GM23338 (cell line): ENCODE measurements around the gene IFT52. TPM values are rescaled to one million over a fixed set of nuclear protein-coding genes. Genes with fewer than 3 reads are reported as not detected.

ENCODE experiments used
- ATAC-seq: fragments of 200-7000 bp; cut with Tn5 transposase; 3 replicates; pipeline ENCODE4 v1.9.1; 2020
- DNase-seq: peaks from one replicate; pipeline ENCODE4 v3.0.0-alpha.2; 2015; ENCODE audit warnings: low spot score
- H2AFZ ChIP-seq: fragments of 200-600 bp; sonication (generic); 2 replicates; pipeline ENCODE4 v1.8.0; 2016; ENCODE audit warnings: antibody characterized with exemption, mild to moderate bottlenecking, moderate library complexity
- H3F3A ChIP-seq: fragments of 200-600 bp; sonication (generic); replicated peaks from 2 replicates; pipeline ENCODE4 v1.8.0; 2017; ENCODE audit warnings: antibody characterized with exemption, mixed run types, low read depth
- H3K27ac ChIP-seq: fragments of 200-600 bp; sonication (generic); 2 replicates; pipeline ENCODE4 v1.6.1; 2016; ENCODE audit warnings: low read depth
- H3K27me3 ChIP-seq: fragments of 200-600 bp; sonication (generic); 2 replicates; pipeline ENCODE4 v1.8.0; 2016; ENCODE audit warnings: mild to moderate bottlenecking, mixed run types, moderate library complexity; ENCODE audit not compliant: insufficient read depth
- H3K36me3 ChIP-seq: fragments of 200-600 bp; sonication (generic); 2 replicates; pipeline ENCODE4 v1.8.0; 2016; ENCODE audit warnings: mild to moderate bottlenecking; ENCODE audit not compliant: insufficient read depth
- H3K4me1 ChIP-seq: fragments of 200-600 bp; sonication (generic); 2 replicates; pipeline ENCODE4 v1.8.0; 2016; ENCODE audit warnings: mild to moderate bottlenecking, moderate library complexity; ENCODE audit not compliant: insufficient read depth
- H3K4me2 ChIP-seq: fragments of 200-600 bp; sonication (generic); 2 replicates; pipeline ENCODE4 v1.7.1; 2017; ENCODE audit warnings: mixed run types
- H3K4me3 ChIP-seq: fragments of 200-600 bp; sonication (generic); 2 replicates; pipeline ENCODE4 v1.6.1; 2016; ENCODE audit warnings: mixed run types
- H3K79me2 ChIP-seq: fragments of 200-600 bp; sonication (generic); replicated peaks from 2 replicates; pipeline ENCODE4 v1.8.0; 2017; ENCODE audit warnings: mild to moderate bottlenecking; ENCODE audit not compliant: insufficient read depth
- H3K9me2 ChIP-seq: fragments of 200-600 bp; sonication (generic); 2 replicates; pipeline ENCODE4 v1.8.0; 2017; ENCODE audit not compliant: insufficient read depth
- H4K20me1 ChIP-seq: fragments of 200-600 bp; sonication (generic); replicated peaks from 2 replicates; pipeline ENCODE4 v1.8.0; 2017; ENCODE audit warnings: mild to moderate bottlenecking; ENCODE audit not compliant: insufficient read depth
- H3K27ac Mint-ChIP-seq: 2 replicates; pipeline ENCODE4 v1.8.0; 2020; ENCODE audit warnings: inconsistent platforms, mild to moderate bottlenecking, moderate library complexity, mixed read lengths
- H3K27me3 Mint-ChIP-seq: 3 replicates; pipeline ENCODE4 v1.8.0; 2022; ENCODE audit warnings: low read depth, mild to moderate bottlenecking, moderate library complexity, mixed read lengths, inconsistent platforms; ENCODE audit not compliant: insufficient read depth, poor library complexity
- H3K36me3 Mint-ChIP-seq: 3 replicates; pipeline ENCODE4 v1.8.0; 2021; ENCODE audit warnings: low read depth, mild to moderate bottlenecking, inconsistent platforms, moderate library complexity, mixed read lengths
- H3K4me1 Mint-ChIP-seq: 3 replicates; pipeline ENCODE4 v1.8.0; 2020; ENCODE audit warnings: mild to moderate bottlenecking, inconsistent platforms, mixed read lengths
- H3K4me3 Mint-ChIP-seq: 3 replicates; pipeline ENCODE4 v1.8.0; 2021; ENCODE audit warnings: moderate library complexity, mild to moderate bottlenecking, inconsistent platforms, mixed read lengths
- H3K9me3 Mint-ChIP-seq: 3 replicates; pipeline ENCODE4 v1.8.0; 2020; ENCODE audit warnings: moderate library complexity, mild to moderate bottlenecking, inconsistent platforms, mixed read lengths
- CREB1 ChIP-seq: fragments of 250-450 bp; sonication (Bioruptor Pico); IDR thresholded peaks from 2 replicates; pipeline ENCODE4 v1.5.0; 2020; ENCODE audit warnings: low read depth, mild to moderate bottlenecking, moderate library complexity
- CTCF ChIP-seq, 2 experiments: fragments of 200-600 bp in 1 of 2; sonication (generic) in 1 of 2; conservative IDR thresholded peaks; 2 replicates each; pipeline versions ENCODE4 v1.5.1 to v1.6.1; 2016 to 2017; ENCODE audit warnings: antibody characterized with exemption in 2 of 2, low read depth in 2 of 2, mild to moderate bottlenecking in 2 of 2, moderate library complexity in 1 of 2
- EZH2 ChIP-seq: fragments of 200-600 bp; sonication (generic); IDR thresholded peaks from one replicate; pipeline ENCODE4 v1.8.0; 2017; ENCODE audit warnings: antibody characterized with exemption, mild to moderate bottlenecking, low read depth; ENCODE audit not compliant: unreplicated experiment
- EZH2phosphoT487 ChIP-seq: fragments of 200-600 bp; sonication (generic); IDR thresholded peaks from one replicate; pipeline ENCODE4 v1.8.1; 2018; ENCODE audit warnings: antibody characterized with exemption; ENCODE audit not compliant: unreplicated experiment
- JUNB ChIP-seq: IDR thresholded peaks from one replicate; pipeline ENCODE4 v1.6.1; 2016; ENCODE audit warnings: antibody characterized with exemption; ENCODE audit not compliant: unreplicated experiment
- NANOG ChIP-seq: IDR thresholded peaks from 2 replicates; pipeline ENCODE4 v1.6.1; 2016; ENCODE audit warnings: antibody characterized with exemption, borderline replicate concordance
- POLR2AphosphoS5 ChIP-seq: IDR thresholded peaks from 2 replicates; pipeline ENCODE4 v1.6.1; 2016; ENCODE audit warnings: antibody characterized with exemption, low read depth
- STAT1 ChIP-seq: IDR thresholded peaks from one replicate; pipeline ENCODE4 v1.6.1; 2016; ENCODE audit warnings: antibody characterized with exemption; ENCODE audit not compliant: unreplicated experiment
- ZNF114 ChIP-seq: fragments of 250-450 bp; sonication (Bioruptor Pico); IDR thresholded peaks from 2 replicates; pipeline ENCODE4 v1.5.0; 2020; ENCODE audit warnings: mild to moderate bottlenecking, moderate library complexity
- ZNF331 ChIP-seq: fragments of 250-450 bp; sonication (Bioruptor Pico); IDR thresholded peaks from 2 replicates; pipeline ENCODE4 v1.5.0; 2020; ENCODE audit warnings: low read depth, mild to moderate bottlenecking, moderate library complexity
- polyA plus RNA-seq: library from polyadenylated mRNA; unstranded; fragments of >200 nt; fragmentation: Nextera tagmentation; extraction: Ambion mirVana; gene quantifications from 2 replicates; pipeline ENCODE4 v1.2.1, GENCODE V29; 2016
- total RNA-seq: library from RNA; depleted of rRNA; stranded (reverse); fragments of >200 nt; shearing (Covaris generic); gene quantifications from 2 replicates; pipeline ENCODE4 v1.2.3, GENCODE V29; 2014
- TF ChIP-seq, protein P1 (sequence below): IDR thresholded peaks from 2 replicates; pipeline ENCODE4 v1.6.1; 2016; ENCODE audit warnings: antibody characterized with exemption
- TF ChIP-seq, protein P2 (sequence below): IDR thresholded peaks from one replicate; pipeline ENCODE4 v1.6.1; 2018; ENCODE audit warnings: antibody characterized with exemption; ENCODE audit not compliant: unreplicated experiment
- TF ChIP-seq, protein P3 (sequence below): fragments of 250-450 bp; sonication (Bioruptor Pico); IDR thresholded peaks from 2 replicates; pipeline ENCODE4 v1.5.0; 2020; ENCODE audit warnings: mild to moderate bottlenecking, moderate library complexity

Gene IFT52
- total and polyA plus RNA-seq, 2 experiments from 2014 or later = 30.4 to 39.8 TPM

DNA sequence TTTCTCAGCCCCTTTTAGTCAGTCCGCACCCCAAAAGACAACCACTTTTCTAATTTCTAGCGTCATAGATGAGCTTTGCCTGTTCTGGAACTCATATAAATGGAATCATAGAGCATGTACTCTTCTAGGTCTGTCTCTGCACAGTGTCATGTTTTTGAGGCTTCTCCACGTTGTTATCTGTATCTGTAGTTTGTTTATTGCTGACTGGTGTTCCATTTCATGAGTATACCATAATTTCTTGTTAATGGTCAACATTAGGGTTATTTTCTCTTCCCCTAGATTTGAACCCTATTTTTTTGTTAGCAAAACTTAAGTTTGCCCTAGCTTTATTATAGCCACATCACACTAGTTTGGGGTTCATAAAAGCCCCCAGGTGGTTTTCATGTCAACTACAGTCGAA is 48.1 kb upstream of the IFT52 start:
- H3K4me3 Mint-ChIP-seq = no peak overlapping the region
- no peaks in the 10 kb centered on the region; the same call in 2 of the 3 replicates for H3K4me1 Mint-ChIP-seq
- peaks cover 14% of the 10 kb centered on the region for H3K9me3 Mint-ChIP-seq
- Histone ChIP-seq H3F3A (no peaks in the 10 kb centered on the region), H3K4me3 (no peak overlapping the region), H3K9me2 (no peaks in the 10 kb centered on the region), H2AFZ (no peak overlapping the region), H3K79me2 (no peaks in the 10 kb centered on the region), H3K27me3 (no peaks in the 10 kb centered on the region), H3K27ac (no peak overlapping the region), H4K20me1 (no peaks in the 10 kb centered on the region; the same call in 1 of the 2 replicates), H3K4me2 (no peak overlapping the region), H3K4me1 (no peaks in the 10 kb centered on the region), H3K36me3 (no peaks in the 10 kb centered on the region)
- no peak for ATAC-seq
- peaks cover 22% of the 10 kb centered on the region for H3K36me3 Mint-ChIP-seq
- H3K27ac Mint-ChIP-seq = no peak overlapping the region
- DNase-seq = no peak
- peaks cover 9% of the 10 kb centered on the region for H3K27me3 Mint-ChIP-seq
- TF ChIP-seq, protein P1, sequence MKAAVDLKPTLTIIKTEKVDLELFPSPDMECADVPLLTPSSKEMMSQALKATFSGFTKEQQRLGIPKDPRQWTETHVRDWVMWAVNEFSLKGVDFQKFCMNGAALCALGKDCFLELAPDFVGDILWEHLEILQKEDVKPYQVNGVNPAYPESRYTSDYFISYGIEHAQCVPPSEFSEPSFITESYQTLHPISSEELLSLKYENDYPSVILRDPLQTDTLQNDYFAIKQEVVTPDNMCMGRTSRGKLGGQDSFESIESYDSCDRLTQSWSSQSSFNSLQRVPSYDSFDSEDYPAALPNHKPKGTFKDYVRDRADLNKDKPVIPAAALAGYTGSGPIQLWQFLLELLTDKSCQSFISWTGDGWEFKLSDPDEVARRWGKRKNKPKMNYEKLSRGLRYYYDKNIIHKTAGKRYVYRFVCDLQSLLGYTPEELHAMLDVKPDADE = no peak
- TF ChIP-seq STAT1 (no peak), ZNF331 (CRISPR knock-in tag) (no peak), NANOG (no peak), CREB1 (no peak), CTCF (conservative IDR thresholded peaks at IDR 0.05; ENCODE audit: low read depth in 2 of 2) (no peak), POLR2AphosphoS5 (no peak), EZH2phosphoT487 (no peak), ZNF114 (no peak), EZH2 (no peak), JUNB (no peak)
- TF ChIP-seq, protein P2, sequence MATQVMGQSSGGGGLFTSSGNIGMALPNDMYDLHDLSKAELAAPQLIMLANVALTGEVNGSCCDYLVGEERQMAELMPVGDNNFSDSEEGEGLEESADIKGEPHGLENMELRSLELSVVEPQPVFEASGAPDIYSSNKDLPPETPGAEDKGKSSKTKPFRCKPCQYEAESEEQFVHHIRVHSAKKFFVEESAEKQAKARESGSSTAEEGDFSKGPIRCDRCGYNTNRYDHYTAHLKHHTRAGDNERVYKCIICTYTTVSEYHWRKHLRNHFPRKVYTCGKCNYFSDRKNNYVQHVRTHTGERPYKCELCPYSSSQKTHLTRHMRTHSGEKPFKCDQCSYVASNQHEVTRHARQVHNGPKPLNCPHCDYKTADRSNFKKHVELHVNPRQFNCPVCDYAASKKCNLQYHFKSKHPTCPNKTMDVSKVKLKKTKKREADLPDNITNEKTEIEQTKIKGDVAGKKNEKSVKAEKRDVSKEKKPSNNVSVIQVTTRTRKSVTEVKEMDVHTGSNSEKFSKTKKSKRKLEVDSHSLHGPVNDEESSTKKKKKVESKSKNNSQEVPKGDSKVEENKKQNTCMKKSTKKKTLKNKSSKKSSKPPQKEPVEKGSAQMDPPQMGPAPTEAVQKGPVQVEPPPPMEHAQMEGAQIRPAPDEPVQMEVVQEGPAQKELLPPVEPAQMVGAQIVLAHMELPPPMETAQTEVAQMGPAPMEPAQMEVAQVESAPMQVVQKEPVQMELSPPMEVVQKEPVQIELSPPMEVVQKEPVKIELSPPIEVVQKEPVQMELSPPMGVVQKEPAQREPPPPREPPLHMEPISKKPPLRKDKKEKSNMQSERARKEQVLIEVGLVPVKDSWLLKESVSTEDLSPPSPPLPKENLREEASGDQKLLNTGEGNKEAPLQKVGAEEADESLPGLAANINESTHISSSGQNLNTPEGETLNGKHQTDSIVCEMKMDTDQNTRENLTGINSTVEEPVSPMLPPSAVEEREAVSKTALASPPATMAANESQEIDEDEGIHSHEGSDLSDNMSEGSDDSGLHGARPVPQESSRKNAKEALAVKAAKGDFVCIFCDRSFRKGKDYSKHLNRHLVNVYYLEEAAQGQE = no peak
- TF ChIP-seq, protein P3, sequence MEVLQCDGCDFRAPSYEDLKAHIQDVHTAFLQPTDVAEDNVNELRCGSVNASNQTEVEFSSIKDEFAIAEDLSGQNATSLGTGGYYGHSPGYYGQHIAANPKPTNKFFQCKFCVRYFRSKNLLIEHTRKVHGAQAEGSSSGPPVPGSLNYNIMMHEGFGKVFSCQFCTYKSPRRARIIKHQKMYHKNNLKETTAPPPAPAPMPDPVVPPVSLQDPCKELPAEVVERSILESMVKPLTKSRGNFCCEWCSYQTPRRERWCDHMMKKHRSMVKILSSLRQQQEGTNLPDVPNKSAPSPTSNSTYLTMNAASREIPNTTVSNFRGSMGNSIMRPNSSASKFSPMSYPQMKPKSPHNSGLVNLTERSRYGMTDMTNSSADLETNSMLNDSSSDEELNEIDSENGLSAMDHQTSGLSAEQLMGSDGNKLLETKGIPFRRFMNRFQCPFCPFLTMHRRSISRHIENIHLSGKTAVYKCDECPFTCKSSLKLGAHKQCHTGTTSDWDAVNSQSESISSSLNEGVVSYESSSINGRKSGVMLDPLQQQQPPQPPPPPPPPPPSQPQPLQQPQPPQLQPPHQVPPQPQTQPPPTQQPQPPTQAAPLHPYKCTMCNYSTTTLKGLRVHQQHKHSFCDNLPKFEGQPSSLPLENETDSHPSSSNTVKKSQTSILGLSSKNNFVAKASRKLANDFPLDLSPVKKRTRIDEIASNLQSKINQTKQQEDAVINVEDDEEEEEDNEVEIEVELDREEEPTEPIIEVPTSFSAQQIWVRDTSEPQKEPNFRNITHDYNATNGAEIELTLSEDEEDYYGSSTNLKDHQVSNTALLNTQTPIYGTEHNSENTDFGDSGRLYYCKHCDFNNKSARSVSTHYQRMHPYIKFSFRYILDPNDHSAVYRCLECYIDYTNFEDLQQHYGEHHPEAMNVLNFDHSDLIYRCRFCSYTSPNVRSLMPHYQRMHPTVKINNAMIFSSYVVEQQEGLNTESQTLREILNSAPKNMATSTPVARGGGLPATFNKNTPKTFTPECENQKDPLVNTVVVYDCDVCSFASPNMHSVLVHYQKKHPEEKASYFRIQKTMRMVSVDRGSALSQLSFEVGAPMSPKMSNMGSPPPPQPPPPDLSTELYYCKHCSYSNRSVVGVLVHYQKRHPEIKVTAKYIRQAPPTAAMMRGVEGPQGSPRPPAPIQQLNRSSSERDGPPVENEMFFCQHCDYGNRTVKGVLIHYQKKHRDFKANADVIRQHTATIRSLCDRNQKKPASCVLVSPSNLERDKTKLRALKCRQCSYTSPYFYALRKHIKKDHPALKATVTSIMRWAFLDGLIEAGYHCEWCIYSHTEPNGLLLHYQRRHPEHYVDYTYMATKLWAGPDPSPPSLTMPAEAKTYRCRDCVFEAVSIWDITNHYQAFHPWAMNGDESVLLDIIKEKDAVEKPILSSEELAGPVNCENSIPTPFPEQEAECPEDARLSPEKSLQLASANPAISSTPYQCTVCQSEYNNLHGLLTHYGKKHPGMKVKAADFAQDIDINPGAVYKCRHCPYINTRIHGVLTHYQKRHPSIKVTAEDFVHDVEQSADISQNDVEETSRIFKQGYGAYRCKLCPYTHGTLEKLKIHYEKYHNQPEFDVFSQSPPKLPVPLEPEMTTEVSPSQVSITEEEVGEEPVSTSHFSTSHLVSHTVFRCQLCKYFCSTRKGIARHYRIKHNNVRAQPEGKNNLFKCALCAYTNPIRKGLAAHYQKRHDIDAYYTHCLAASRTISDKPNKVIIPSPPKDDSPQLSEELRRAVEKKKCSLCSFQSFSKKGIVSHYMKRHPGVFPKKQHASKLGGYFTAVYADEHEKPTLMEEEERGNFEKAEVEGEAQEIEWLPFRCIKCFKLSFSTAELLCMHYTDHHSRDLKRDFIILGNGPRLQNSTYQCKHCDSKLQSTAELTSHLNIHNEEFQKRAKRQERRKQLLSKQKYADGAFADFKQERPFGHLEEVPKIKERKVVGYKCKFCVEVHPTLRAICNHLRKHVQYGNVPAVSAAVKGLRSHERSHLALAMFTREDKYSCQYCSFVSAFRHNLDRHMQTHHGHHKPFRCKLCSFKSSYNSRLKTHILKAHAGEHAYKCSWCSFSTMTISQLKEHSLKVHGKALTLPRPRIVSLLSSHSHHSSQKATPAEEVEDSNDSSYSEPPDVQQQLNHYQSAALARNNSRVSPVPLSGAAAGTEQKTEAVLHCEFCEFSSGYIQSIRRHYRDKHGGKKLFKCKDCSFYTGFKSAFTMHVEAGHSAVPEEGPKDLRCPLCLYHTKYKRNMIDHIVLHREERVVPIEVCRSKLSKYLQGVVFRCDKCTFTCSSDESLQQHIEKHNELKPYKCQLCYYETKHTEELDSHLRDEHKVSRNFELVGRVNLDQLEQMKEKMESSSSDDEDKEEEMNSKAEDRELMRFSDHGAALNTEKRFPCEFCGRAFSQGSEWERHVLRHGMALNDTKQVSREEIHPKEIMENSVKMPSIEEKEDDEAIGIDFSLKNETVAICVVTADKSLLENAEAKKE (CRISPR knock-in tag) = no peak
